ENCODE results near the gene SEC23B. TPM values are rescaled to one million over a fixed set of nuclear protein-coding genes. Genes with fewer than 3 reads are reported as not detected.

Gene SEC23B
- total and polyA plus RNA-seq, 2 of the 13 experiments (the other 11 are each of a cell fraction or from before 2014, with no cell fraction given) = 114 to 120 TPM

DNA sequence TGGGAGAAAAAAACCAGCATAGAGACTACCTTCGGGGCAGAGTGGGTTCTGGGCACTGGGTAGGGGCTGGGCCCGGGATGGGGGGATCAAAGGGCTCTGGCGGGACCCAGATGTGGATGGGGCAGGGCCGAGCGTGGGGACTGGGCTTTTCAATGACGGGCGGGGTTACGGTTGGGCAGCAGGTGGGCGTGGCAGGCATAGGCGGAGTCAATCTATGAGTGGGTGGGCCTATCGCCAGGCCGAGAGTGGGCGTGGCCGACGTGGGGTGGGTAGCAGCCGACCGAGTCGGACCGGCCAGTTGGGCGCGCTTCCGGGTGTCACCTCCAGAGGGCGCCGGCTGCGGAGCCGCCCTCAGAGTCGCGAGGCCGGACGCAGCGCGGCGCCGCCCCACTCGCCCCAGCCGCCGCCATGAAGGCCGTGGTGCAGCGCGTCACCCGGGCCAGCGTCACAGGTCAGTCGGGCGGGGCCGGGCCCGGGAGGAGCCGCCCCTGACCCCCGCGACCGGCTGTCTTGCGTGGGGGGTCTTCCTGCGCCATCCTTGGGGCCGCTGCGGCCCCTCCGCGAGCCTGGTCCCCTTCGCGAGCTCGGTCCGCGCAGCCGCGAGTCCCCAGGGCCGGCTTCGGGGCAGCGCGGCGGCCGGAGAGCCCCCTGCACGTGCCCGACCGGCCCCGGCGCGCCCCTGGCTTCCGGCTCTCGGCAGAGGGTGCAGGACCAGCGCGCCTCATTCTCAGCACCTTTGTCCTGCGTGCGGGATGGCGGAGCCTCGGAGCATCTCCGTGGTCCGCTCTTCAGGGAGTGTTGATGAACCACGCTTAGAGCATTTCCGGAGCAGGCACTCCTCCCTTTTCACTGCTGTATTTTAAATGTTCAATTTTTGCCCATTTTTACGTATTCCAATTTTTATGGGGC, 80.2 kb downstream of the SEC23B start, which contains the start of gene DTD1 (continued):
- TF ChIP-seq NR2F2 (IDR thresholded peaks at IDR 0.05; ENCODE audit: borderline replicate concordance, low read depth) (no peak; the same call in 1 of the 2 replicates), ZNF775 (CRISPR knock-in tag; IDR thresholded peaks at IDR 0.05; ENCODE audit: borderline replicate concordance) (no peak), ZNF383 (CRISPR knock-in tag; IDR thresholded peaks at IDR 0.05; ENCODE audit: borderline replicate concordance) (no peak), RBM22 (optimal IDR thresholded peaks at IDR 0.05; ENCODE audit: low read length) (no peak), WIZ (CRISPR knock-in tag; IDR thresholded peaks at IDR 0.05) (no peak), FIP1L1 (IDR thresholded peaks at IDR 0.05; ENCODE audit: borderline replicate concordance, insufficient read depth, low read depth, low read length) (no peak), ZIK1 (CRISPR knock-in tag; IDR thresholded peaks at IDR 0.05; ENCODE audit: borderline replicate concordance, low read depth) (peak; percentile 80; the same call in 1 of the 2 replicates), MEIS2 (CRISPR knock-in tag; IDR thresholded peaks at IDR 0.05) (peak; percentile 92; the same call in 1 of the 2 replicates), BRD4 (CRISPR knock-in tag; IDR thresholded peaks at IDR 0.05) (peak; percentile 73), SMAD1 (CRISPR knock-in tag; IDR thresholded peaks at IDR 0.05; ENCODE audit: borderline replicate concordance, low read depth) (0 out of 2 replicates have a peak, but pooled peaks have one; percentile 19), SP140L (CRISPR knock-in tag; IDR thresholded peaks at IDR 0.05; ENCODE audit: borderline replicate concordance) (no peak)
- TF ChIP-seq, protein P1, sequence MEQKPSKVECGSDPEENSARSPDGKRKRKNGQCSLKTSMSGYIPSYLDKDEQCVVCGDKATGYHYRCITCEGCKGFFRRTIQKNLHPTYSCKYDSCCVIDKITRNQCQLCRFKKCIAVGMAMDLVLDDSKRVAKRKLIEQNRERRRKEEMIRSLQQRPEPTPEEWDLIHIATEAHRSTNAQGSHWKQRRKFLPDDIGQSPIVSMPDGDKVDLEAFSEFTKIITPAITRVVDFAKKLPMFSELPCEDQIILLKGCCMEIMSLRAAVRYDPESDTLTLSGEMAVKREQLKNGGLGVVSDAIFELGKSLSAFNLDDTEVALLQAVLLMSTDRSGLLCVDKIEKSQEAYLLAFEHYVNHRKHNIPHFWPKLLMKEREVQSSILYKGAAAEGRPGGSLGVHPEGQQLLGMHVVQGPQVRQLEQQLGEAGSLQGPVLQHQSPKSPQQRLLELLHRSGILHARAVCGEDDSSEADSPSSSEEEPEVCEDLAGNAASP (CRISPR knock-in tag; IDR thresholded peaks at IDR 0.05; ENCODE audit: borderline replicate concordance) = peak; percentile 32; the same call in 1 of the 2 replicates
- TF ChIP-seq, protein P2, sequence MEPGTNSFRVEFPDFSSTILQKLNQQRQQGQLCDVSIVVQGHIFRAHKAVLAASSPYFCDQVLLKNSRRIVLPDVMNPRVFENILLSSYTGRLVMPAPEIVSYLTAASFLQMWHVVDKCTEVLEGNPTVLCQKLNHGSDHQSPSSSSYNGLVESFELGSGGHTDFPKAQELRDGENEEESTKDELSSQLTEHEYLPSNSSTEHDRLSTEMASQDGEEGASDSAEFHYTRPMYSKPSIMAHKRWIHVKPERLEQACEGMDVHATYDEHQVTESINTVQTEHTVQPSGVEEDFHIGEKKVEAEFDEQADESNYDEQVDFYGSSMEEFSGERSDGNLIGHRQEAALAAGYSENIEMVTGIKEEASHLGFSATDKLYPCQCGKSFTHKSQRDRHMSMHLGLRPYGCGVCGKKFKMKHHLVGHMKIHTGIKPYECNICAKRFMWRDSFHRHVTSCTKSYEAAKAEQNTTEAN (CRISPR knock-in tag; conservative IDR thresholded peaks at IDR 0.05) = no peak
- TF ChIP-seq, protein P3, sequence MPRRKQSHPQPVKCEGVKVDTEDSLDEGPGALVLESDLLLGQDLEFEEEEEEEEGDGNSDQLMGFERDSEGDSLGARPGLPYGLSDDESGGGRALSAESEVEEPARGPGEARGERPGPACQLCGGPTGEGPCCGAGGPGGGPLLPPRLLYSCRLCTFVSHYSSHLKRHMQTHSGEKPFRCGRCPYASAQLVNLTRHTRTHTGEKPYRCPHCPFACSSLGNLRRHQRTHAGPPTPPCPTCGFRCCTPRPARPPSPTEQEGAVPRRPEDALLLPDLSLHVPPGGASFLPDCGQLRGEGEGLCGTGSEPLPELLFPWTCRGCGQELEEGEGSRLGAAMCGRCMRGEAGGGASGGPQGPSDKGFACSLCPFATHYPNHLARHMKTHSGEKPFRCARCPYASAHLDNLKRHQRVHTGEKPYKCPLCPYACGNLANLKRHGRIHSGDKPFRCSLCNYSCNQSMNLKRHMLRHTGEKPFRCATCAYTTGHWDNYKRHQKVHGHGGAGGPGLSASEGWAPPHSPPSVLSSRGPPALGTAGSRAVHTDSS (CRISPR knock-in tag; conservative IDR thresholded peaks at IDR 0.05) = no peak
- TF ChIP-seq, protein P4, sequence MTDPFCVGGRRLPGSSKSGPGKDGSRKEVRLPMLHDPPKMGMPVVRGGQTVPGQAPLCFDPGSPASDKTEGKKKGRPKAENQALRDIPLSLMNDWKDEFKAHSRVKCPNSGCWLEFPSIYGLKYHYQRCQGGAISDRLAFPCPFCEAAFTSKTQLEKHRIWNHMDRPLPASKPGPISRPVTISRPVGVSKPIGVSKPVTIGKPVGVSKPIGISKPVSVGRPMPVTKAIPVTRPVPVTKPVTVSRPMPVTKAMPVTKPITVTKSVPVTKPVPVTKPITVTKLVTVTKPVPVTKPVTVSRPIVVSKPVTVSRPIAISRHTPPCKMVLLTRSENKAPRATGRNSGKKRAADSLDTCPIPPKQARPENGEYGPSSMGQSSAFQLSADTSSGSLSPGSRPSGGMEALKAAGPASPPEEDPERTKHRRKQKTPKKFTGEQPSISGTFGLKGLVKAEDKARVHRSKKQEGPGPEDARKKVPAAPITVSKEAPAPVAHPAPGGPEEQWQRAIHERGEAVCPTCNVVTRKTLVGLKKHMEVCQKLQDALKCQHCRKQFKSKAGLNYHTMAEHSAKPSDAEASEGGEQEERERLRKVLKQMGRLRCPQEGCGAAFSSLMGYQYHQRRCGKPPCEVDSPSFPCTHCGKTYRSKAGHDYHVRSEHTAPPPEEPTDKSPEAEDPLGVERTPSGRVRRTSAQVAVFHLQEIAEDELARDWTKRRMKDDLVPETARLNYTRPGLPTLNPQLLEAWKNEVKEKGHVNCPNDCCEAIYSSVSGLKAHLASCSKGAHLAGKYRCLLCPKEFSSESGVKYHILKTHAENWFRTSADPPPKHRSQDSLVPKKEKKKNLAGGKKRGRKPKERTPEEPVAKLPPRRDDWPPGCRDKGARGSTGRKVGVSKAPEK (CRISPR knock-in tag; IDR thresholded peaks at IDR 0.05; ENCODE audit: borderline replicate concordance) = 0 out of 2 replicates have a peak, but pooled peaks have one; percentile 71
- TF ChIP-seq, protein P5, sequence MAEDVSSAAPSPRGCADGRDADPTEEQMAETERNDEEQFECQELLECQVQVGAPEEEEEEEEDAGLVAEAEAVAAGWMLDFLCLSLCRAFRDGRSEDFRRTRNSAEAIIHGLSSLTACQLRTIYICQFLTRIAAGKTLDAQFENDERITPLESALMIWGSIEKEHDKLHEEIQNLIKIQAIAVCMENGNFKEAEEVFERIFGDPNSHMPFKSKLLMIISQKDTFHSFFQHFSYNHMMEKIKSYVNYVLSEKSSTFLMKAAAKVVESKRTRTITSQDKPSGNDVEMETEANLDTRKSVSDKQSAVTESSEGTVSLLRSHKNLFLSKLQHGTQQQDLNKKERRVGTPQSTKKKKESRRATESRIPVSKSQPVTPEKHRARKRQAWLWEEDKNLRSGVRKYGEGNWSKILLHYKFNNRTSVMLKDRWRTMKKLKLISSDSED (CRISPR knock-in tag; IDR thresholded peaks at IDR 0.05) = no peak
- TF ChIP-seq, protein P6, sequence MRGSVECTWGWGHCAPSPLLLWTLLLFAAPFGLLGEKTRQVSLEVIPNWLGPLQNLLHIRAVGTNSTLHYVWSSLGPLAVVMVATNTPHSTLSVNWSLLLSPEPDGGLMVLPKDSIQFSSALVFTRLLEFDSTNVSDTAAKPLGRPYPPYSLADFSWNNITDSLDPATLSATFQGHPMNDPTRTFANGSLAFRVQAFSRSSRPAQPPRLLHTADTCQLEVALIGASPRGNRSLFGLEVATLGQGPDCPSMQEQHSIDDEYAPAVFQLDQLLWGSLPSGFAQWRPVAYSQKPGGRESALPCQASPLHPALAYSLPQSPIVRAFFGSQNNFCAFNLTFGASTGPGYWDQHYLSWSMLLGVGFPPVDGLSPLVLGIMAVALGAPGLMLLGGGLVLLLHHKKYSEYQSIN (CRISPR knock-in tag; IDR thresholded peaks at IDR 0.05; ENCODE audit: borderline replicate concordance) = no peak
